GM18951 (cell line): ENCODE measurements around the gene HERC2.

Experiments used
- POLR2A ChIP-seq: IDR thresholded peaks from 4 replicates; pipeline ENCODE4 v1.6.1; 2011; ENCODE audit warnings: mild to moderate bottlenecking; ENCODE audit not compliant: insufficient read length, insufficient read depth; ENCODE audit errors: extremely low read depth
- in situ Hi-C: fragments of 300-500 bp; cut with MboI; formaldehyde crosslinking; loops from one replicate; pipeline ENCODE4 v1.12.0; 2022; ENCODE audit warnings: low sequenced_read_pairs, mixed read lengths, inconsistent platforms; ENCODE audit not compliant: unreplicated experiment

The HERC2 gene

DNA sequence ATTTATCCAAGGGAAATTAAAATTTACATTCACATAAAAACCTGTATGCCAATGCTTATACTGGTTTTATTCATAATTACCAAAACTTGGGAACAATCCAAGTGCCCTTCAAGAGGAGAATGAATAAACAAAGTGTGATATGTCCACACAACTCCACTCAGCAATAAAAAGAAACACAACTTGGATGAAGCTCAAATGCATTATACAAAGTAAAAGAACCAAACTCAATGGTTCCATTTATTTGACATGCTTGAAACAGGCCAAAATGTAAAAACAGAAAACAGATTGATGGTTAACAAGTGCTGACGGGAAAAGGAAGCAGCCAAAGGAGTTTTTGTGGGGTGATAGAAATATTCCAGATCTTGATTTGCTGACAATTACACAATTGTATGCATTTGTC lies 246.4 kb downstream of the HERC2 start:
- TF ChIP-seq POLR2A = no peak
- in situ Hi-C loops = no loop called here

- TF ChIP-seq POLR2A = no peak
- in situ Hi-C loops = no loop called here
These were observed 253.0 kb downstream of the HERC2 start for GRCh38 chr15:28068930-28069329.

- no peak for TF ChIP-seq POLR2A
- in situ Hi-C loops = no loop called here
These were observed 255.7 kb downstream of the HERC2 start for GRCh38 chr15:28066231-28066630.
